Small intestine (tissue), 7 donors: ENCODE results near the gene LNX1. TPM values are rescaled to one million over a fixed set of nuclear protein-coding genes. Genes with fewer than 3 reads are reported as not detected.

Experiments used
- DNase-seq, 2 donors: peaks; one replicate each; pipeline versions ENCODE4 v3.0.0 to v3.0.0-alpha.2; 2013
- FAIRE-seq: peaks from 2 replicates; lab custom pipeline; 2012; peaks lifted over from hg19 to GRCh38; lab: Jason Lieb, UNC
- H3K27ac ChIP-seq, 3 donors: one replicate each; pipeline ENCODE4 v1.5.1; 2013; ENCODE audit warnings: low read length in 2 of 3, mild to moderate bottlenecking in 2 of 3, control low read depth in 1 of 3, inconsistent platforms in 1 of 3, low read depth in 1 of 3, moderate library complexity in 1 of 3
- H3K27me3 ChIP-seq, 3 donors: one replicate each; pipeline ENCODE4 v1.6.1; 2013; ENCODE audit warnings: low read length in 3 of 3, inconsistent platforms in 1 of 3; ENCODE audit not compliant: control insufficient read depth in 3 of 3, insufficient read depth in 3 of 3
- H3K36me3 ChIP-seq, 3 donors: one replicate each; pipeline ENCODE4 v1.6.1; 2013; ENCODE audit warnings: low read length in 3 of 3, inconsistent platforms in 1 of 3, low read depth in 1 of 3, mild to moderate bottlenecking in 1 of 3, moderate library complexity in 1 of 3; ENCODE audit not compliant: control insufficient read depth in 3 of 3, insufficient read depth in 2 of 3
- H3K4me1 ChIP-seq, 3 donors: one replicate each; pipeline ENCODE4 v1.6.1; 2013; ENCODE audit warnings: low read length in 2 of 3, inconsistent platforms in 1 of 3, low read depth in 1 of 3, mild to moderate bottlenecking in 1 of 3, moderate library complexity in 1 of 3; ENCODE audit not compliant: control insufficient read depth in 3 of 3, insufficient read depth in 2 of 3
- H3K4me3 ChIP-seq, 3 donors: one replicate each; pipeline ENCODE4 v1.5.1; 2013; ENCODE audit warnings: low read length in 3 of 3, control low read depth in 1 of 3, inconsistent platforms in 1 of 3, low read depth in 1 of 3, mild to moderate bottlenecking in 1 of 3, moderate library complexity in 1 of 3
- H3K9me3 ChIP-seq, 2 donors: one replicate each; pipeline ENCODE4 v1.6.1; 2013; ENCODE audit warnings: low read depth in 1 of 2, low read length in 1 of 2; ENCODE audit not compliant: control insufficient read depth in 2 of 2, insufficient read depth in 1 of 2
- WGBS, 3 donors: extraction: QIAGEN DNeasy Blood & Tissue Kit; methylation state at CpG; one replicate each; pipeline ENCODE4 v1.1.7; 2013; 5-methylcytosine and 5-hydroxymethylcytosine counted together
- polyA plus RNA-seq, 4 donors: library from polyadenylated mRNA; stranded (reverse) in 3 of 4; unstranded in 1 of 4; fragments of 200-250 nt in 3 of 4; fragments of 120-200 nt in 1 of 4; gene quantifications; one replicate each; pipeline versions ENCODE4 v1.2.1 to v1.2.3, GENCODE V29; 2013
- donor health status: healthy with polysubstance abuse.
- donor health status: control.
- donor health status: control.
- donor health status: Bipolar disorder and iron deficiency.
- donor health status: healthy.

Gene LNX1
- polyA plus RNA-seq, 4 donors = 6.4 to 13.7 (median 9.1) TPM

GRCh38 chr4:53613428-53613827 is 22.1 kb upstream of the LNX1 start:
- no peaks in the 10 kb centered on the region for H3K36me3 ChIP-seq
- H3K4me3 ChIP-seq = no peak overlapping the region
- no peak overlapping the region for H3K27ac ChIP-seq
- DNase-seq = no peak
- FAIRE-seq = no peak
- no peaks in the 10 kb centered on the region for H3K9me3 ChIP-seq
- H3K27me3 ChIP-seq = peaks cover 0 to 3% (median 0%) of the 10 kb centered on the region in 3 donors
- H3K4me1 ChIP-seq = no peaks in the 10 kb centered on the region
- WGBS, 3 donors = 95 to 100% (median 98%) methylated on average over 3 of the region's 3 CpGs

GRCh38 chr4:53608649-53609048 is 17.4 kb upstream of the LNX1 start:
- no peaks in the 10 kb centered on the region for H3K4me1 ChIP-seq
- no peak overlapping the region for H3K27ac ChIP-seq
- no peak for DNase-seq
- no peak overlapping the region for H3K4me3 ChIP-seq
- FAIRE-seq = no peak
- 68 to 86% (median 84%) methylated on average over 4 of the region's 4 CpGs for WGBS, 3 donors
- no peaks in the 10 kb centered on the region for H3K9me3 ChIP-seq
- no peaks in the 10 kb centered on the region for H3K36me3 ChIP-seq
- H3K27me3 ChIP-seq = no peaks in the 10 kb centered on the region

- no peak for DNase-seq
- no peaks in the 10 kb centered on the region for H3K9me3 ChIP-seq
- H3K27me3 ChIP-seq = no peaks in the 10 kb centered on the region
- H3K27ac ChIP-seq = no peak overlapping the region
- no peak overlapping the region for H3K4me3 ChIP-seq
- no peaks in the 10 kb centered on the region for H3K36me3 ChIP-seq
- FAIRE-seq = no peak
- H3K4me1 ChIP-seq = no peaks in the 10 kb centered on the region
- WGBS, 3 donors = 84 to 93% (median 89%) methylated on average over 3 of the region's 3 CpGs
These were observed 17.0 kb upstream of the LNX1 start for GRCh38 chr4:53608242-53608641.

GRCh38 chr4:53605783-53606182 is 14.5 kb upstream of the LNX1 start:
- no peak overlapping the region for H3K27ac ChIP-seq
- no peaks in the 10 kb centered on the region for H3K4me1 ChIP-seq
- no peak for DNase-seq
- 20 to 41% (median 39%) methylated on average over 3 of the region's 3 CpGs for WGBS, 3 donors
- no peak overlapping the region for H3K4me3 ChIP-seq
- no peak for FAIRE-seq
- H3K9me3 ChIP-seq = no peaks in the 10 kb centered on the region
- H3K27me3 ChIP-seq = no peaks in the 10 kb centered on the region
- H3K36me3 ChIP-seq = no peaks in the 10 kb centered on the region

GRCh38 chr4:53602390-53602789 is 11.1 kb upstream of the LNX1 start:
- no peak for FAIRE-seq
- WGBS, 3 donors = 71 to 76% (median 75%) methylated on average over 3 of the region's 3 CpGs
- no peaks in the 10 kb centered on the region for H3K9me3 ChIP-seq
- no peaks in the 10 kb centered on the region for H3K36me3 ChIP-seq
- H3K4me3 ChIP-seq = no peak overlapping the region
- no peak for DNase-seq
- H3K4me1 ChIP-seq = peaks cover 0 to 6% (median 3%) of the 10 kb centered on the region in 3 donors
- no peaks in the 10 kb centered on the region for H3K27me3 ChIP-seq
- no peak overlapping the region for H3K27ac ChIP-seq

- FAIRE-seq = no peak
- H3K27me3 ChIP-seq = no peaks in the 10 kb centered on the region
- H3K4me3 ChIP-seq = no peak overlapping the region
- DNase-seq = peak in 1 of 2 donors; percentile 26
- WGBS, 3 donors = 21 to 57% (median 32%) methylated on average over 9 of the region's 9 CpGs
- no peaks in the 10 kb centered on the region for H3K36me3 ChIP-seq
- no peaks in the 10 kb centered on the region for H3K9me3 ChIP-seq
- no peak overlapping the region for H3K27ac ChIP-seq
- H3K4me1 ChIP-seq = peaks cover 0 to 6% (median 3%) of the 10 kb centered on the region in 3 donors
These were observed 10.0 kb upstream of the LNX1 start for GRCh38 chr4:53601251-53601764.

GRCh38 chr4:53599632-53600031 is 8.3 kb upstream of the LNX1 start:
- Histone ChIP-seq H3K4me3 (no peak overlapping the region), H3K9me3 (no peaks in the 10 kb centered on the region), H3K36me3 (no peaks in the 10 kb centered on the region), H3K27me3 (no peaks in the 10 kb centered on the region), H3K27ac (no peak overlapping the region), H3K4me1 (peaks cover 0 to 6% (median 3%) of the 10 kb centered on the region in 3 donors)
- DNase-seq (no peak), FAIRE-seq (no peak)
- 75 to 78% (median 77%) methylated on average over 2 of the region's 2 CpGs for WGBS, 3 donors

- H3K4me1 ChIP-seq = peaks cover 0 to 6% (median 3%) of the 10 kb centered on the region in 3 donors
- no peak for FAIRE-seq
- no peak overlapping the region for H3K4me3 ChIP-seq
- H3K9me3 ChIP-seq = no peaks in the 10 kb centered on the region
- DNase-seq = peak; percentile 31 to 35
- no peaks in the 10 kb centered on the region for H3K36me3 ChIP-seq
- no peak overlapping the region for H3K27ac ChIP-seq
- no peaks in the 10 kb centered on the region for H3K27me3 ChIP-seq
These were observed 7.6 kb upstream of the LNX1 start for GRCh38 chr4:53598901-53599300.

GRCh38 chr4:53598483-53598882 is 7.2 kb upstream of the LNX1 start:
- H3K4me3 ChIP-seq = no peak overlapping the region
- no peaks in the 10 kb centered on the region for H3K27me3 ChIP-seq
- no peak overlapping the region for H3K27ac ChIP-seq
- no peak for FAIRE-seq
- no peaks in the 10 kb centered on the region for H3K9me3 ChIP-seq
- 73 to 83% (median 81%) methylated on average over 4 of the region's 4 CpGs for WGBS, 3 donors
- no peak for DNase-seq
- H3K36me3 ChIP-seq = no peaks in the 10 kb centered on the region
- H3K4me1 ChIP-seq = peaks cover 0 to 6% (median 3%) of the 10 kb centered on the region in 3 donors
